Lung (tissue), 12 donors: ENCODE data around the gene CNTNAP2. TPM values are rescaled to one million over a fixed set of nuclear protein-coding genes. Genes with fewer than 3 reads are reported as not detected.

Source experiments
- ATAC-seq: fragments of 200-7000 bp; cut with Tn5 transposase; one replicate; pipeline ENCODE4 v1.9.1; 2020; ENCODE audit warnings: moderate number of reproducible peaks; ENCODE audit not compliant: insufficient read depth, low FRiP score
- DNase-seq, 3 donors: peaks; one replicate each; pipeline ENCODE4 v3.0.0-alpha.2; 2013 to 2017
- H3K27ac ChIP-seq, 2 donors: one replicate each; pipeline ENCODE4 v1.5.1; 2013; ENCODE audit warnings: mild to moderate bottlenecking in 2 of 2, moderate library complexity in 2 of 2, control low read depth in 1 of 2, inconsistent platforms in 1 of 2, low read depth in 1 of 2, low read length in 1 of 2
- H3K27me3 ChIP-seq, 3 donors: one replicate each; pipeline ENCODE4 v1.5.1; 2013; ENCODE audit warnings: low read length in 2 of 3; ENCODE audit not compliant: control insufficient read depth in 3 of 3, insufficient read depth in 3 of 3
- H3K36me3 ChIP-seq, 4 donors: one replicate each; pipeline ENCODE4 v1.5.1; 2013; ENCODE audit warnings: low read length in 4 of 4, mild to moderate bottlenecking in 1 of 4, moderate library complexity in 1 of 4; ENCODE audit not compliant: control insufficient read depth in 4 of 4, insufficient read depth in 4 of 4
- H3K4me1 ChIP-seq, 5 donors: one replicate each; pipeline ENCODE4 v1.5.1; 2013; ENCODE audit warnings: low read length in 5 of 5, mild to moderate bottlenecking in 2 of 5, moderate library complexity in 1 of 5; ENCODE audit not compliant: control insufficient read depth in 5 of 5, insufficient read depth in 5 of 5
- H3K4me3 ChIP-seq: one replicate; pipeline ENCODE4 v1.5.1; 2013; ENCODE audit warnings: mild to moderate bottlenecking, control low read depth, moderate library complexity
- H3K9ac ChIP-seq, 2 donors: one replicate each; pipeline ENCODE4 v1.5.1; 2013; ENCODE audit warnings: low read length in 2 of 2, control low read depth in 1 of 2; ENCODE audit not compliant: insufficient read depth in 1 of 2
- H3K9me3 ChIP-seq, 4 donors: one replicate each; pipeline ENCODE4 v1.5.1; 2013; ENCODE audit warnings: low read length in 3 of 4, mild to moderate bottlenecking in 1 of 4, moderate library complexity in 1 of 4; ENCODE audit not compliant: control insufficient read depth in 4 of 4, insufficient read depth in 3 of 4
- CTCF ChIP-seq: IDR thresholded peaks from 2 replicates; pipeline ENCODE4 v1.5.1; 2012; ENCODE audit warnings: mild to moderate bottlenecking; ENCODE audit errors: control extremely low read depth, extremely low read depth
- WGBS, 2 donors: extraction: QIAGEN DNeasy Blood & Tissue Kit; methylation state at CpG; one replicate each; pipeline ENCODE4 v1.1.7; 2013; 5-methylcytosine and 5-hydroxymethylcytosine counted together
- polyA plus RNA-seq, 2 donors: library from polyadenylated mRNA; stranded (reverse); fragments of 200-250 nt; gene quantifications; one replicate each; pipeline ENCODE4 v1.2.1, GENCODE V29; 2013
- total RNA-seq, 2 donors: library from RNA; depleted of rRNA in 1 of 2; stranded (reverse); fragments of >200 nt in 1 of 2; gene quantifications; one replicate each; pipeline ENCODE4 v1.2.1, GENCODE V29; 2014 to 2021
- donor health status: control.
- donor health status: control.
- donor health status: Bipolar disorder and iron deficiency.
- donor health status: healthy.
- donor health status: DM: yes; HTN: yes; CAD: no.

The CNTNAP2 gene
- total and polyA plus RNA-seq, 4 donors, result 0.18 to 45.3 (median 0.52) TPM

GRCh38 chr7:147833970-147834369, 1717.4 kb downstream of the CNTNAP2 start:
- Histone ChIP-seq H3K4me3 (no peak overlapping the region), H3K4me1 (no peaks in the 10 kb centered on the region), H3K9me3 (peaks cover 0 to 7% (median 2%) of the 10 kb centered on the region in 4 donors), H3K27me3 (no peaks in the 10 kb centered on the region), H3K36me3 (no peaks in the 10 kb centered on the region), H3K27ac (no peak overlapping the region), H3K9ac (no peak overlapping the region)
- no peak for TF ChIP-seq CTCF
- no peak for ATAC-seq
- no peak for DNase-seq
- WGBS, 2 donors, result 66 to 87% methylated on average over 1 of the region's 1 CpG

- no peaks in the 10 kb centered on the region for H3K27me3 ChIP-seq
- H3K36me3 ChIP-seq, result no peaks in the 10 kb centered on the region
- no peak for TF ChIP-seq CTCF
- H3K4me1 ChIP-seq, result no peaks in the 10 kb centered on the region
- H3K9ac ChIP-seq, result no peak overlapping the region
- ATAC-seq, result no peak
- DNase-seq, result no peak
- peaks cover 0 to 2% (median 0%) of the 10 kb centered on the region in 4 donors for H3K9me3 ChIP-seq
- H3K4me3 ChIP-seq, result no peak overlapping the region
- H3K27ac ChIP-seq, result no peak overlapping the region
These were observed 1736.2 kb downstream of the CNTNAP2 start for GRCh38 chr7:147852833-147853232.

GRCh38 chr7:147857152-147858140, 1740.8 kb downstream of the CNTNAP2 start:
- no peak for ATAC-seq
- Histone ChIP-seq H3K36me3 (no peaks in the 10 kb centered on the region), H3K27me3 (no peaks in the 10 kb centered on the region), H3K9me3 (no peaks in the 10 kb centered on the region), H3K4me3 (no peak overlapping the region), H3K9ac (no peak overlapping the region), H3K27ac (no peak overlapping the region), H3K4me1 (no peaks in the 10 kb centered on the region)
- TF ChIP-seq CTCF, result no peak
- WGBS, 2 donors, result 84 to 89% methylated on average over 8 of the region's 8 CpGs
- no peak for DNase-seq
